SKM-1 treated with dmso at 0.1 percent for 144 hours (cell line): ENCODE data around the gene PLEKHH1.
"Not testable (repeated sequence)": the region's sequence is repeated elsewhere in the genome, so short reads cannot be mapped to it uniquely, and the experiment has no call there.

Experiments used
- DNase-seq: peaks from one replicate; lab custom pipeline; 2025; ENCODE audit not compliant: unreplicated experiment; lab: John Stamatoyannopoulos, UW

PLEKHH1 gene

GRCh38 chr14:67620217-67620785 is 87.2 kb downstream of the PLEKHH1 start:
- DNase-seq: no peak

GRCh38 chr14:67622675-67623074 is 89.6 kb downstream of the PLEKHH1 start:
- no peak for DNase-seq

DNA sequence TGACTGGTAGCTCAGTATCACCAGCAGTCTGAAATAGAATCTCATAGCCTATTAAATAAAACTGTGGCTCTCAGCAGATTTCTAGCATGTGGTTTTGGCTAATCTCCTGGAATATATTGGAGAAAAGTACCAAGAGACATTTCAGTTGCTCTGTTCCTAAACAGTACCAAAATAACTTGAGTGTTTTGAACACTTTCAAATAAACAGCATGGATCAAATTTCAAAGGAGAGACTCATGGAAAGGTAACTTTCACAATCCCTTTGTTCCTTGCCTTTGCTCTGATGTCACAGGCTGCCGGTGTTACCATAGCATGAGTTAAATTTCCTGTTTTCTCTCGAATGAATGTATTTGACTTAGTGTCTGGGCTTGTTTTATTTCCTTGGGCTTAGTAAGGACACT is 90.0 kb downstream of the PLEKHH1 start:
- no peak for DNase-seq

DNA sequence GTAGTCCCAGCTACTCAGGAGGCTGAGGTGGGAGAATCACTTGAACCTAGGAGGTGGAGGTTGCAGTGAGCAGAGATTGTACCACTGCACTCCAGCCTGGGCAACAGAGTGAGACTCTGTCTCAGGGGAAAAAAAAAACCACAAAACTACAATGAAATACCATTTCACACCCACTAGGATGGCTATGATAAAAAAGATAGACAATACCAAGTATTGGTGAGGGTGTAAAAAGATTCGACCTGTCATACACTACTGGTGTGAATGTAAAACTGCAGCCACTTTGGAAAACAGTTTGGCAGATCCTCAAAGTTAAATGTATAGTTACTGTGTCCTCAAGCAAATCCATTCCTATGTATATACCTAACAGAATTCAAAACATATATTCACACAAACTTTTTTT is 93.0 kb downstream of the PLEKHH1 start:
- not testable (repeated sequence) for DNase-seq

- no peak for DNase-seq
Measured at GRCh38 chr14:67627519-67627918, 94.4 kb downstream of the PLEKHH1 start.

DNA sequence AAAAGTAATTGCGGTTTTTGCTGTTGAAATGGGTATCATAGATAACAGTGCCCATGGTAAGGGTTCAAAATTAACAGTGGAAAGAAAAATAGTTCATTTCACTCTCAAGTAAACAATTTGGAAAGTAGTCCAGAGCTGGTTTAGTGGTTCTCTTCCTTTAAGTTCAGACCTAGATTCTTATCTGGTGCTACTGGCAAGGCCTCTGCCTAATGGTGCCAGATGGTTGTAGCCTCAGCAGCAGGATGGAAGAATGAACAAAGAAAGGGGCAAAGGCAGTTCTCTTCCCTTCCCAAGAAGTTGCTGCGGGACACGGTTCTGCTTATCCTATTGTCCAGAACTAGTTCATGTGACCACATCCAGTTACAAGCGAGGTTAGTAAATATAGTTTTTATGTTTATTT is 97.1 kb downstream of the PLEKHH1 start:
- DNase-seq: no peak

DNA sequence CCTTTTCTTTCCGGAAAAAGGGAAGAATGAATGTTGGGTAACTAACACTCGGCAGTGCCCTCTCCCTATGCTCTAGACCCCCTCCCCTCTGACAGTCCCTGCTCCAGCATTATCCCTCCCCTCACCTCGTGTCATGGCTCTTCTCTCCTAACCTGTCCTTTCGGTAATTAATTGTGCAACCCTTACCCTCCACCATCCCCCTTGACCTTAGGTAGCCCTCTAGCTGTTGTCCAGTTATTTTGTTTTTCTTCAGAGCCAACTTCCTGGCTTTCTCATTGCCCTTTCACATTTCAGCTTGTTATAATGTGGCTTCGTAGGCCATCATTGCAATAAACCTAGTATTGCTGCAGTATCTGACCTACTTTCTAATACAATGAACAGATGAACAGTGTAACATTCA is 97.8 kb downstream of the PLEKHH1 start:
- no peak for DNase-seq

DNA sequence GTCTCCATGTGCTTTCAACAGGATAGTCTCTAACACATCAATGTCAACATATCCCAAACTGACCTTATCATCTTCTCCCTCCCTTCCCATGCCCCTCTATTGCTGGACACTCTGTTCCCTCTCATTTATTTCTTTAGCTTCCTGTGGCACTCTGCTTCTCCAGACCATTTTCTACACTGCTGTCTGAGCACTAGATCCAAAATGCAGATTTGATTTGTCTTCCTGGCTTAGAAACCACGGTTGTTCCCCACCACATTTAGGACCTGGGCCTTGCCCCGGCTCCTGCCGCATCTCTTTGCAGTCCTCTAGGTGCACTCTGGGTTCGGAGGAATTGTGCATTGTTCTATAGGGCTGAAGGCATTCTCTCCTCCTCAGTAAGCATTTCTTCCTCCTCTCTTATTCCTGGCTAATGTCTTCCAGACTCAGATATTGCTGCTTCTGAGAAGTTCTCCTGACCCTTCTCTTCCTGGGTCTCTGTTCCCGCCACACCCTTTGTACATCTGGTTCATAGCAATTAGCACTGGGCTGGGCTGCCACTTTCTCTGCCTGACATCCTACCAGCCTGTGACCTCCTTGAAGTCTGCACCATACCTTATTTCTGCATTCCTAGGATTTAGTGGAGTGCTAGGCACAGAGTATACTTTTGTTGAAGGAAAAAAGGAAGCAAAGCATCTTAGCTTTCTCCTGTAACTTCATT is 100.5 kb downstream of the PLEKHH1 start:
- DNase-seq: no peak

- no peak for DNase-seq
Measured at GRCh38 chr14:67636361-67636919, 103.3 kb downstream of the PLEKHH1 start.

GRCh38 chr14:67638642-67639041 is 105.6 kb downstream of the PLEKHH1 start:
- DNase-seq: no peak
